AG08395 (cell line): ENCODE measurements around the gene PACSIN2.
A peak's percentile ranks its signal among the peaks of the same experiment; 100 is the strongest.
"Not testable (repeated sequence)": the region's sequence is repeated elsewhere in the genome, so short reads cannot be mapped to it uniquely, and the experiment has no call there.

Source experiments
- DNase-seq: peaks from one replicate; pipeline ENCODE4 v3.0.0; 2012; ENCODE audit warnings: mixed read lengths, low spot score

PACSIN2 gene

GRCh38 chr22:42964994-42965699, 49.8 kb downstream of the PACSIN2 start:
- DNase-seq = peak; percentile 26

DNA sequence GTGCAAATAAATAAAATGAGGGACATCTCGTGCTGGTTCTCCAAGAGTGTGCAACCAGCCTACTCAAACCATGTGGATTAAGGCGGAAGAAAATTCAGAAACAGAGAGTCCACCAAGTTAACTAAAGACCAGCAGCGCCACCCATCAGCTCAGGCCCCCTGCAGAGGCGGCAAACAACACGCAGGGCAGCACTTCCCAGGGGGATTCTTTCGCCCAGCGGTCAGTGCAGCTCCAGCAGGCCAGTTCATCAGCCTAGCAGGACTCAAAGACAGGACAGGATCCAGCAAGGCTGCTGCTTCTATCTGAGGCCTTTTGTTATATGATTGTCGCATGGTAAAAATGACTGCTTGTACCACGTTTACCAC, 51.7 kb downstream of the PACSIN2 start:
- DNase-seq = no peak

DNA sequence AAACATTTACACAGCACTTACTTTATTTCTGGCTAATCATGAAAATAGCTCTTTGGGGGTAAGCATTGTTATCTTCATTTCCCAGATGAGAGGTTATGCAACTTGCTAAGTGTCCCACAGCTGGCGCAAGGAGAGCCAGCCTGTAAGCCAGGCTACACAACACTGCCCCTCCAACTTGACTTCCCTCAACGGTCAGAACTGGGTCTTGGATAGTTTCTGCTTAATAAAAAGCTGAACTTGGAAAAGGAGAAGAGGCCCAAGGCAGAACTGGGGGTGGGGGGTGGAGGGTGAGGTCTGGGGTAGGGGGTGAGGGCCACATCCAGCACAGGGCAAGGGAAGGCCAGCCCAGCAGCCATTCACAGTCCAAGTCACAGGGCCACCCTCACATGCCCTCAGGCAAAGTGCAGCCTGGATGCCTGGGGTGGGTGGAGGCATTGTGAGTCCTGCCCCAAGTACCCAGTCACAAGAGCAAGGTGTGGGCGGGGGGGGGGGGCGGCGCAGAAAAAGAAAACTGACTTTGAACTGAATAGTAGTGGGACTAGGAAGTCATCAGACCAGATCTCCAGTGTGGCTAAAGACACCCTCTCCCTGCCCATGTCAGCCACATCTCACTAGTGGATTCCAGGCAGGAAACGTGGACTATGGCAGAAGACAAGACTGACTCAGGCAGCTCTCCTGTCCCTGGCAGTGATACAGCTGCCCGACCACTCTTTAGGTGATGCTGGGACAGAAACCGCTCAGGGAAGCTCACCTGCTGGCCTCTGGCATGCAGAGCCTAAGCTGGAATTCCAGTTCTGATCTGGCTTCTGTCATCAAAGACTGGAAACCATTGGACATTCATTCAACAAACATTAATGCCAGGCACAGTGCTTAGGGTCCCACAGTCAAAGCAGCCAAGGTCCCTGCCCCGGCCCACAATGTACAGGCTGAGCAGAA, 52.4 kb downstream of the PACSIN2 start:
- no peak for DNase-seq

- DNase-seq = no peak
These were observed 53.1 kb downstream of the PACSIN2 start for GRCh38 chr22:42961810-42962209.

- DNase-seq = not testable (repeated sequence)
These were observed 53.6 kb downstream of the PACSIN2 start for GRCh38 chr22:42961400-42961690.

DNA sequence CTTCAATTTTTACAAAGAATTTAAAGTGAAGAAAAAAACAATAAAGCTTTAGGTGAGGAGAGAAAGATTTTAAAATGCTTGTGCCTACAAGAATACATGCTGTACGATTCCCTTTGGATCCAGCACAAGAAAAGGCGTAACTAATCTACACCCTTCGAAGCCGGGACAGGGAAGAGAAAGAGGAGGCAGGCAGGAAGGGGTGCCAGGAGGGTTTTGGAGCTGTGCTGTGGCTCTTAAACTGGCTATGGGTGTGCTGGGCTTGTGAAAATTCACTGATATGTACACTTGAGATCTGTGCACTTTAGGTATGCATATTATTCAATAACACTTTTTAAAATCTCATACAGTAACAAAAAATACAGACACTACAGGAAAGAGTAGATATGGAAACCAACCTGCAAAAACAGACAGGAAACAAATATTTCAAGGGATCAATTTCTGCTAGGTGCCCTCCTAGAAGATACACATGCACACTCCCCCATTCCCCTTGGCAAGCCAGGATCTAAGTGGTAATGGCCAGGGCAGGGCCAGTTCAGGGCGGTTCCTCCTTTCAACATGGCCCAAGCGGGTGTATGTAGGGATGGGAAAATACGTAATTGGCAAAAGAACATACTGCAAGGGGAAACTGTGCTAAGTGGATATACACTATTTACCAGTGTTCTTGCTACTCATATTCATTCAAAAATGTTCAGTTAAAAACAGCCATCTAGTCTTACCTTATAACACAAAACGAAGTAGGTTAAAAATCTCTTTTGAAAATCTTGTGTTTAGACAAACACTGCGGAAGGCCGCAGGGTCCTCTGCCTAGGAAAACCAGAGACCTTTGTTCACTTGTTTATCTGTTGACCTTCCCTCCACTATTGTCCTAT, 54.2 kb downstream of the PACSIN2 start:
- DNase-seq = no peak

GRCh38 chr22:42959576-42960509, 55.1 kb downstream of the PACSIN2 start:
- no peak for DNase-seq

- no peak for DNase-seq
These were observed 56.0 kb downstream of the PACSIN2 start for GRCh38 chr22:42958937-42959336.

DNA sequence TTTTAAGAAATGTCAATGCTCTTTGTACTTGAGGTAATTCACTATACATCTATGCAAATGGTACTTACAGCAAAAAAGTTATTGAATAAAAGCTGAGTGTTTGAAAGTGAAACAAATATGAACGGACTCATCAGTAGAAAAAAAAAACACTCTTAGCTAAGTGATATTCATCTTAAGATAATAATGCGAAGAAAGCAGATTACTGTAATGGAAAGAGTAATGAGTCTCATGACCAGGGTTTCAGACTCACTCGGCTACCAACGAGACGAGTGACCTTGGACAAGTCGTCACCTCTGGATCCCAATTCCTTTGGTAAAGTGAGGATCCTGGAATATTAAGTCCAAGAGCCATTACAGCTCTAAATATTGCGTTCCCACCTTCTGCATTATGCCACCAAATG, 57.0 kb downstream of the PACSIN2 start:
- DNase-seq = no peak

DNA sequence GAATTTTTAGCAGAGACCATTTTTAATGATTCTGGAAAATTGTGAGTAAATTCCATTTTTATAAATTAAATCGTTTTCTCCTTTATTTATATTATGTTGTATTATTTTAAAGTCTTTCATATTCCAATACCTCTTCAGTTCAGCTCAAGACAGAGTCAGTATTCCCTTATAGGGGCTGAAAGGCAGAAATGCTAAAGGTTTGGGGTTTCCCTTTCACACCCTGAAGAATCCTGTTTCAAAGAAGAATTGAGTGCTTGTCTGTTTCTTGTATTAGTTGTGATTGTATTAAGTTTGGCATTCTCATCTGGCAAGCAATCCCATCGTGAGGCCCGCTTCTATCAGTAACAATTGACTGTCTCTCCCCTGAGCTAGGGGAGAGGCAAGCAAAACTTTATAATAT, 57.4 kb downstream of the PACSIN2 start:
- DNase-seq = no peak

DNA sequence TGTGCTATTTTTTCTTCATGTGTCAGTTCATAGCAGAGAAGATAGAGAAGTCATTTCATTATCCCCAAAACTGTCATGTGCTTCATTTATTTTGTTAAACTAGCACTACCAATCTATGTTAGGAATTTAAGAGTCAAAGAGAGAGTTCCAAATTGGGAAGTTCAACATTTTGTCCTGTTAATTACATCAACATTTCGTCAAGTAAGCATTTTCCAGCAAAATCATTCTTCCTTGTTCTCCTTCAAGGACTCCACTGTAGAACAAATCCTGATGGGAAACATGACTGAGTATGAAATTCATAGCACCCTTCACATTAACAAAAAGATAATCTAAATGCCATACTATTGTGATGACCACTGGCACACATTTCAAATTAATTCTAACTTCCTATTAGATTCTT, 59.1 kb downstream of the PACSIN2 start:
- DNase-seq = no peak

DNA sequence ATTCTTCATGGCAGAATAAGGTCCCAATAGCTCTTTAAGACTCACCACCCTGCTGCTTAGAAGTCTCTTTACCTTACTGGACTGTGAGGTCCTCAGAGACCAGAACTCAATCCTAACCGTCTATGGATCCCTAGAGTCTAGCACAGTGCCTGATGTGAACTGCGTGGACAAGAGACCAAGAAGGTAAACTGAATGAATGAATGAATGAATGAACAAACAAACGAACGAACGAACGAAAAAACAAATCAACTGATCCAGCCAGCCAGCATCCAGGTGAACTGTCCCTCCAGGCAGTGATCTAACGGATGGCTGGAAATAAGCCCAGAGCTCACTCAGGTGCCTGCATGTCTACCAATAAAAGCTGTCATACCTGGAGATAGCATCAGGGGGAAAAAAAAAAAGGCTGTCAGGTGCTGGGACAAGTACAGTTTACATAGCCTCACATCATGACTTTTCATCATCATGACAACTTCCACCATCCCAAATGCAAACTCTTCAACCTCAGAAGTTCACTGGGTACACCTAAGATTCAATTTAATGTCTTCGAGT, 59.8 kb downstream of the PACSIN2 start:
- DNase-seq = no peak

DNA sequence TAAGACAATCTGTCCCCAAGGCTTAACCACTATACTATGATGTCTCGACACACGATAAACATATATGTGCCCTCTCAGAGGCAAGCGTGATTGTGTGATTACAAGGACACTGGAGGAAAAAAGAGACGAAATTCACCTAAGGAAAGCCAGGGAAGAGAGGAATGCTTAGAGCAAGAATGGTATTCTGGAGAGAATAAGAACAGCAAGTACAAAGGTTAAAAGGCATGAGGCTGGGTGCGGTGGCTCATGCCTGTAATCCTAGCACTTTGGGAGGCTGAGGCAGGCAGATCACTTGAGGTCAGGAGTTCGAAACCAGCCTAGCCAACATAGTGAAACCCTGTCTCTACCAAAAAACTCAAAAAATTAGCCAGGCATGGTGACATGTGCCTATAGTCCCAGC, 61.2 kb downstream of the PACSIN2 start:
- DNase-seq = not testable (repeated sequence)

- DNase-seq = no peak
These were observed 63.7 kb downstream of the PACSIN2 start for GRCh38 chr22:42951093-42951710.

GRCh38 chr22:42950281-42950680, 64.7 kb downstream of the PACSIN2 start:
- no peak for DNase-seq

GRCh38 chr22:42949159-42949558, 65.8 kb downstream of the PACSIN2 start:
- peak; percentile 78 for DNase-seq

DNA sequence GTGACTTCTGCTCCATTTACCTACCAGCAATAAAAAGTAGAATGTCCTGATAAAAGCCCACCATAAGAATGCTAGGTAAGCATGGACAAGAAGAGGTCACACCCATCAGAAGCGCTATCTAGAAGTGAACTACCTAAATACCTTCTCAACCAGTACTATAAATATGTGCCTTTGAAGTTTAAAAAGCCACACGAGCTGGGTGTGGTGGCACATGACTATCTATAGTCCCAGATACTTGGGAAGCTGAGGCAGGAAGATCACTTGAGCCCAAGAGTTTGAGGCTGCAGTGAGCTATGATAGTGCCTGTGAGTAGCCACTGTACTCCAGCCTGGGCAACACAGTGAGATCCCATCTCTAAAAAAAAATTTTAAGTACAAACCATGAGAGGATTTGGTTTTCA, 66.7 kb downstream of the PACSIN2 start:
- DNase-seq = no peak

DNA sequence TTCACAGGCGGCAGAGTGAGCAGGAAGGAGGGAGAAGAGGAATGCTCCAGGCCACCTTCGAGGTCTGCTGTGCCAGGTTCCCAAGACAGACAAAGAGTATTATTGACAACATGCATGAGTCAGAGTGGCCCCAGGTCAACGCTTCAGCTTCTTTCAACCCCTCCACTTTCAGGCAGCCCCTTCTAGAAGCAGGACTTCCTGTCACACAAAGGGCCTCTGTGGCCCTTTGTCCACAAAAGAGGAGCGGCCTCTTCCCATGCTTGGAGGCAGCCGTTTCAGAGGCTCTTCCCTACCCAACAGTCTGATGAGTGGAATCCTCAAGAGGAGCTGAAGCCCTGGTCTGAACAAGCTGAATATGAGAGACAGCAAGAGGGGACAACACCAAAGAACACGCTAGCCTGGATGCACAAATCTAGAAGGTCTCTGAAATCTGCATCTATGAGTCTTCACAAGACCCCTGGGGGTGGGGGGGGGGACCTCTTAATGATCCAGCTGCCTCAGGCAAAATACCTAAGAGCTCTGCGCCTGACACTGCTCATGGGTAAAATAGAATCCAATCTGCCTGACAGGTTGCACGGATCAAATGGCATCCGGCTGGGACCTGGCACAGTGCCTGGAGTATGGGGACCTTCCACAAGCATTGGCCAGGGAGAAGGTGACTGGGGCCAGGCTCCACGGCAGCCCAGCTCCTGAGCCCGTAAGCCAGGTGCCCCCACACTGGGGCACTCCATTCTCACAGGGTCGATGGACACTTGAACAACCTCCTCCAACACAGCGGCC, 67.5 kb downstream of the PACSIN2 start:
- DNase-seq = no peak

- DNase-seq = no peak
These were observed 68.3 kb downstream of the PACSIN2 start for GRCh38 chr22:42946546-42947198.
